Neural crest cell (in vitro differentiated cells): ENCODE results near the gene MACROD1. TPM values are rescaled to one million over a fixed set of nuclear protein-coding genes. Genes with fewer than 3 reads are reported as not detected.

Source experiments
- DNase-seq: peaks from one replicate; pipeline ENCODE4 v3.0.0; 2021; ENCODE audit warnings: low read depth, mixed read lengths, low spot score
- H3K27ac Mint-ChIP-seq: one replicate; pipeline ENCODE4 v1.8.0; 2021; ENCODE audit warnings: mild to moderate bottlenecking, mixed read lengths; ENCODE audit not compliant: unreplicated experiment
- H3K27me3 Mint-ChIP-seq: 2 replicates; pipeline ENCODE4 v1.8.0; 2021; ENCODE audit warnings: low read depth, mild to moderate bottlenecking, mixed read lengths
- H3K36me3 Mint-ChIP-seq: 2 replicates; pipeline ENCODE4 v1.8.0; 2021; ENCODE audit warnings: low read depth, mild to moderate bottlenecking, mixed read lengths
- H3K4me1 Mint-ChIP-seq: 2 replicates; pipeline ENCODE4 v1.8.0; 2021; ENCODE audit warnings: mixed read lengths
- H3K4me3 Mint-ChIP-seq: one replicate; pipeline ENCODE4 v1.8.0; 2021; ENCODE audit warnings: mild to moderate bottlenecking, mixed read lengths
- H3K9me3 Mint-ChIP-seq: 2 replicates; pipeline ENCODE4 v1.8.0; 2021; ENCODE audit warnings: mixed read lengths
- total RNA-seq: library from RNA; stranded (reverse); gene quantifications from 2 replicates; pipeline ENCODE4 v1.2.1, GENCODE V29; 2021
- TF ChIP-seq, protein P1 (sequence below): fragments of 200-600 bp; sonication (generic); conservative IDR thresholded peaks from 2 replicates; pipeline ENCODE4 v1.5.0; 2021; ENCODE audit warnings: antibody characterized with exemption, mild to moderate bottlenecking

MACROD1 gene
- total RNA-seq, 1 donor from 2014 or later, result 26.1 TPM

DNA sequence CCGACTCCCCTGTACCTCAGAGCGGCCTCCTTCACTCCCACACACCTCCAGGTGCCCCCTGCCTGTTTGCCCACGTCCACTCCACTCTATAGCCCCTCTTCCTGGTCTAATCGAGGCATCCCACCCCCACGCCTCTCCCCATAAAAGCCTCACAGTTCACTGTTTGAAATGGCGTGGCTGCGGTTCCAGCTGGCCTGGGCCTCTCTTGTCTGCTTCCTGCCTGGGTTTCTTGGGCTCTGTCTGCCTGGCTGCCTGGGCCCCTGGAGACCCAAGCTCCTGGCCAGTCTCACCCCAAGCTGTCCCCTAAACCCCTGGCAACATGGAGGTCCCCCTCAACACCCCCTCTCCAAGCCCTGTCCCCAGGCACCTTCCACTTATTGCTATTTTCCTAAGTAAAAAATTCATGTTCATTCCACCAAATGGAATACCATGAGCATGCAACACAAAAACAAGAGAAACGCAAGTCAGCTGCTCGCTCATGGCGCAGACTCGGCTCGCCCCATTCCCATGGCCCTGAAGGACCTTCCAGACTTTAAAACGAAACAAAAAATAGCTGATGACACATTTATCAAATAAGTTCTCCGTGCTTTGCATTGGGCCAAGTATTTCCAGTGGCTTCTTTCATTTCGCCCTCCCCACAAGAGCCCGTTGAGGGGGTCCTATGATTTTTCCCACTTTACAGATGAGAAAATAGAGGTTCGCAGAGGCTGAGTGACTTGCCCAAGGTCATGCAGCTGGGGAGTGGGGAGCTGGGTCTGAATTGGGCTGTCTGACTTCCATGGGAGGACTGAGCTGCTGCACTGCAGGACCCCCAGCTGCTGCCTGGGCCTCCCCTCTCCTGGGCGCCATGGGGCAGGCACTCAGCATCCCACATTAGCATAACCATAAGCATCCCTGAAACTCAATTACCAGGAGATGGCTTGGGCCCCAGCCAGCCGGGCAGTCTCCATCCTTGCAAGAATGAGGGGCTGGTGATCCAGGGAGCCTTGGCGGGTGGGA is 141.9 kb downstream of the MACROD1 start:
- Mint-ChIP-seq H3K4me3 (no peak overlapping the region), H3K4me1 (peaks cover 40% of the 10 kb centered on the region), H3K36me3 (no peaks in the 10 kb centered on the region), H3K27me3 (peaks cover 5% of the 10 kb centered on the region), H3K9me3 (no peaks in the 10 kb centered on the region), H3K27ac (peak overlapping the region; percentile 87)
- TF ChIP-seq, protein P1, sequence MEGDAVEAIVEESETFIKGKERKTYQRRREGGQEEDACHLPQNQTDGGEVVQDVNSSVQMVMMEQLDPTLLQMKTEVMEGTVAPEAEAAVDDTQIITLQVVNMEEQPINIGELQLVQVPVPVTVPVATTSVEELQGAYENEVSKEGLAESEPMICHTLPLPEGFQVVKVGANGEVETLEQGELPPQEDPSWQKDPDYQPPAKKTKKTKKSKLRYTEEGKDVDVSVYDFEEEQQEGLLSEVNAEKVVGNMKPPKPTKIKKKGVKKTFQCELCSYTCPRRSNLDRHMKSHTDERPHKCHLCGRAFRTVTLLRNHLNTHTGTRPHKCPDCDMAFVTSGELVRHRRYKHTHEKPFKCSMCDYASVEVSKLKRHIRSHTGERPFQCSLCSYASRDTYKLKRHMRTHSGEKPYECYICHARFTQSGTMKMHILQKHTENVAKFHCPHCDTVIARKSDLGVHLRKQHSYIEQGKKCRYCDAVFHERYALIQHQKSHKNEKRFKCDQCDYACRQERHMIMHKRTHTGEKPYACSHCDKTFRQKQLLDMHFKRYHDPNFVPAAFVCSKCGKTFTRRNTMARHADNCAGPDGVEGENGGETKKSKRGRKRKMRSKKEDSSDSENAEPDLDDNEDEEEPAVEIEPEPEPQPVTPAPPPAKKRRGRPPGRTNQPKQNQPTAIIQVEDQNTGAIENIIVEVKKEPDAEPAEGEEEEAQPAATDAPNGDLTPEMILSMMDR, result no peak
- no peak for DNase-seq

GRCh38 chr11:64022125-64022784 is 143.7 kb downstream of the MACROD1 start:
- H3K4me3 Mint-ChIP-seq, result no peak overlapping the region
- TF ChIP-seq, protein P1, result no peak
- H3K9me3 Mint-ChIP-seq, result no peaks in the 10 kb centered on the region
- no peak for DNase-seq
- H3K4me1 Mint-ChIP-seq, result peaks cover 33% of the 10 kb centered on the region
- no peaks in the 10 kb centered on the region for H3K36me3 Mint-ChIP-seq
- peaks cover 5% of the 10 kb centered on the region for H3K27me3 Mint-ChIP-seq
- peak overlapping the region; percentile 50 for H3K27ac Mint-ChIP-seq

GRCh38 chr11:64021757-64022093 is 144.2 kb downstream of the MACROD1 start:
- TF ChIP-seq, protein P1, result no peak
- Mint-ChIP-seq H3K4me1 (peaks cover 31% of the 10 kb centered on the region), H3K27me3 (peaks cover 5% of the 10 kb centered on the region), H3K4me3 (no peak overlapping the region), H3K9me3 (no peaks in the 10 kb centered on the region), H3K27ac (peak overlapping the region; percentile 50), H3K36me3 (no peaks in the 10 kb centered on the region)
- no peak for DNase-seq

- TF ChIP-seq, protein P1, result no peak
- peaks cover 30% of the 10 kb centered on the region for H3K4me1 Mint-ChIP-seq
- no peak overlapping the region for H3K4me3 Mint-ChIP-seq
- H3K27me3 Mint-ChIP-seq, result peaks cover 5% of the 10 kb centered on the region
- no peaks in the 10 kb centered on the region for H3K9me3 Mint-ChIP-seq
- H3K36me3 Mint-ChIP-seq, result no peaks in the 10 kb centered on the region
- DNase-seq, result no peak
- H3K27ac Mint-ChIP-seq, result no peak overlapping the region
Observed at GRCh38 chr11:64020976-64021756, 144.7 kb downstream of the MACROD1 start.
